Dedifferentiated amniotic fluid mesenchymal stem cell (primary cell): ENCODE measurements around the gene CRACDL.

Experiments used
- DNase-seq: peaks from one replicate; pipeline ENCODE4 v3.0.0-alpha.2; 2016; ENCODE audit errors: extremely low spot score

CRACDL gene

DNA sequence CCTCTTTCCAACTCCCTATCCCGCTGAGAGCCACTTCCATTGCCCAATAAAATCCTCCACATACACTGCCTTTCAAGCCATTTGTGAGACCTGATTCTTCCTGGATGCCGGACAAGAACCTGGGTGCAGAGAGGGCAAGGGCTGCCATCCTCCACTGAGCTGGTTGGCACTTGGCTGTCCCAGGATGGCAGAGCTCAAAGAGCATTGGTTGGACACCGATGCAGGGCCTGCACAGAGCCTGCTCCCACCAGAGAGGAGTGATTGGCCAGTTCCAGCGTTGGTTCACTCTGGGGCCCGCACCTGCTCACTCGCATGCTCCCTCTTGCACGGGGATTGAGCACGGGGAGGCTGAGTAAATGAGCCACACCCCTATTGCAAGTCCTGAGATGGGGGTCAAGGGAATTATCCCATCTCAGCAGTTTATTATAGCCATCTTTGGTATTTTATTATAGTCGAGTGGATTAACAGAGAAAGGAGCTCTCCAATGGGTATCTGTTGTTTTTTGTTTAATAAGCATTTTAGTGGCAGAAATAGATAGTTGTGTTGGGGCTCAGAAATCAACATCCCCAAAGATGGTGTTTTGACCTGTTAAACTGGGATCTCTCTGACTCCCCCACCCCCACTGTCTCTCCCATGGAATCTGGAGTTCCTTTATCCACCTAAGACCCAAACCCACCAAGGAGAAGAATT, 185.3 kb downstream of the CRACDL start:
- no peak for DNase-seq

DNA sequence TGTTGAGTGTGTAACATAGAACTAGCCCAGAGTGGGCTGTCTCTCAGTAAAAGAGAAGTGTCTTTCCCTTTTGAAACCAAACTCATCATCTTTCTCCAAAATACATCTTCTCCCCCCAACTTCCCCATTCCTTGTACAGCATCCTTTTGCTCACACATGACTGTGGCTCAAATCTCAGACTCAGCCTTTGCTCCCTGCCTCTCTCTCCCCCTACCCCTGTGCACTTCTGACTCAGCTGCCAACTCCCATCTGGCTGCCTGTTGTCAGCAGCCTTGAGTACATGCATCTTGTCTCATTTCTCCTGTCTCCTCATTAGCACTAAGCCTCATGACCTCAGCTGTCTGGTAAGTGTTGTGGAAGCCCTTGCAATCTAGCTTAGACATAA, 187.0 kb downstream of the CRACDL start:
- DNase-seq = no peak

DNA sequence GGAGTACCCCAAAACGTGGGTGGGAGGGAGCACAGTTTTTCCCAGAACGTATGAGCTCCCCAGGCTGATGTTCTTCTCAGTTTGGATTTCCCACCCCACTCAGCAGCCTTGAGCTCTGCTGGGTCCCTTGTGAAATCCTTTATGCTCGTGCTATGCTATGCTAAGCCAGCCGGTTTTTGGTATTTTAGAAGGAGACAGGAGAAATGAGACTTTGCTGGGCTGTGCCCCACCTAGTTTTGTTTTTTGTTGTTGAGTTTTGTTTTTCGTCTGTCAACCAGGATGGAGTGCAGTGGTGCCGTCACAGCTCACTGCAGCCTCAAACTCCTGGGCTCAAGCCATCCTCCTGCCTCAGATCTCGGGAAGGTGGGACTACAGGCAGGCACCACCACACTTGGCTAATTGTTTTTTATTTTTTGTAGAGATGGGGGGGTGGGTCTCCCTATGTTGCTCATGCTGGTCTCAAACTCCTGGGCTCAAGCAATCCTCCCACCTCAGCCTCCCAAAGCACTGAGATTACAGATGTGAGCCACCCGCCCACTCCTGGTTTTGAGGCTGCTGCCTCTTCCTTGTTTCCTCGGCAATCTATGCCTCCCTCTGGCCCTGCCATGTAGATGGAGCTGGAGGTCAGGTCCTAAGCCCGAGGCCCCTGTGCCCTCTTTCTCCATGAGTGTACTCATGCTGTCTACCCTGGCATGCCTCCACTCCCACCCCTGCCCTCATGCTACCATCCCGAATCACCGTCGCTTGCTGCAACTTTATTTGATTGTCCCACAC, 187.5 kb downstream of the CRACDL start:
- DNase-seq = no peak

DNA sequence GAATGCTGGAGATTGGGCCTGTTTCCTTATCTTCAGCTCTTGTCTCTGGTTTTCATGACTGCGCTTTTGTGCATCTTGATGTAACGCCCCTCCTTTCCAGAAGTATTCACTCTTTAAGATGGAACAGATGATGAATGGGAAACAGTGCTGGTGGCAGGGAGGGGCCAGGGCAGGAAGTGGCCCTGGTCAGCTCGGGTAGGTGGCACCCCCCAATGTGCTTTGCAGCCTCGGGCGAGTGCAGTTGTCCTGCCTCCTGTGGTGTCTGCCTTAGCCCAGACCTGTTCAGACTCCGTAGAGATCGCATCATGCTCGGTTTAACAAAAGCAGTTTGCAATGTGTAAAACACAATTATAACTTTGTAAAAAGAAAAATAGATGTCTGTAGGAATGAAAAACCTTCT, 188.1 kb downstream of the CRACDL start:
- DNase-seq = no peak

DNA sequence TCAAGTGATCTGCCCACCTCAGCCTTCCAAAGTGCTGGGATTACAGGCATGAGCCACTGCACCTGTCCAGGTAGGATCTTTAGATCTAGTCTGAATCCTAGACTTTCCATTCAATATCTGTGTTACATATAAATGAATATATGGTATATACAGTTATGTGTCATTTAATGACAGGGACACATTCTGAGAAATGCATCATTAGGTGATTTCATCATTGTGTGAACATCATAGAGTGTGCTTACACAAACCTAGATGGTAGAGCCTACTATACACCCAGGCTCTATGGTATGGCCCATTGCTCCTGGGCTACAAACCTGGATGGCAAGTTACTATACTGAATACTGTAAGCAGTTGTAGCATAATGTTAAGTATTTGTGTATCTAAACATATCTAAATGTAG, 189.6 kb downstream of the CRACDL start:
- DNase-seq = no peak

DNA sequence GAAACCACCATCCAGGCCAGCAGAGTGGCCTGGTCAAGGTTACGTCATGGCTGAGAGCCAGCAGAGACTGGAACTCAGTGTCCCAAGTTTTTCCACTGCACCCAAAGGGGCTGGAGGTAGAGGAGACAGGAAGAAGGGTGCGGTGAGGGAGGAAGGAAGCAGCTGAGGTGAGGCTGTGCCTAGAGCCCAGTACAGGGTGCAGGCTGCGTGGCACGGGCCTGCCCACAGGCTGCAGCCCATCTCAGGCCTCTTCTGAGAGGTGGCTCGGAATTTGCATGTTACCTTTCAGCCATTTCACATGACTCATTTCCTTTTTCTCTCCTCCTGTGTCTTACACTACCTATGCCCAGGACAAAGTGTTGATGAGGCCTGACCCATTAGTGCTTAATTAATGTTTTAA, 191.4 kb downstream of the CRACDL start:
- DNase-seq = no peak
